D341Med (cell line): ENCODE results near the gene SLC9A5.
A peak's percentile ranks its signal among the peaks of the same experiment; 100 is the strongest.

Experiments used
- DNase-seq: peaks from one replicate; pipeline ENCODE4 v3.0.0; 2012; ENCODE audit warnings: low spot score

Gene SLC9A5

GRCh38 chr16:67213197-67214019, 35.4 kb upstream of the SLC9A5 start:
- no peak for DNase-seq

GRCh38 chr16:67215706-67216105, 33.1 kb upstream of the SLC9A5 start:
- DNase-seq = no peak

DNA sequence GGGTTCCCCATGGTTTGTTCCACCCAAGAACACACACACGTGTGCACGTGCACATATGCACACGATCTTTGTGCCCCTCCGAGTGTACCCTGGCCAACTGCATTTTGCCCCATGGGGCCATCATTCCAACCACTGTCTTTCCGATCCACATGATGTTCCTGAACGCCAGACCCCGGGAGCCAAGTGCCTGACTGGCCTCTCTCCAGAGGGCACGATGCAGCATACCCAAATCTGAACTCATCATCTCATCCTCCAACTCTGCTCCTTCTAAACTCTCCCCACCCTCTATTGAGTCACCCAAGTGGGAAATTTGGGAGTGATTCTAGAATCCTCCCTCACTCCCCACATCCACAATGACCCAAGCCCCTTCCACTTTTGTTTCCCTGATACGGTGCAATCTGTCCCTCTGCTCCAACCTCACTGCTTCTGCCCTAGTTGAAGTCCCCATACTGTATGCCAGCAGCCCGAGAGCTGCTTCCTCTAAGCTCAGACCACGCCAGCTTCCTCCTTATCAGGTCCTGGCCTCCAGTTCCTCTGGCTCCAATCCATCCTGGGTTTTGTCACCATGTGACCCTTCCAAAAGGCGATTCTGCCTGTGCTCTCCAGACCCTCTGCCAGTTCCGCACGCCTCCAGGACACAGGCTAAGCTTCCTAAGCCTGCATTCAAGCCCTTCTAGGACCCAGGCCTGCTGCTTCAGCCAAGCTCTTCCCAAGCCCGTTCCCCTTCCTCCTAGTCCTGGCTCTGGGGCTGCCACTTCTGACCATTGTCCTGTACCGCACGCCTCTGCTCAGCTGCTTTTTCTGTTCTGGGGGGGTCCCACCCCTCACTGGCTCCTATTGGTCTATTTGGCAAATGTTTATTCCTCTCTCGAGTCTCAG, 31.9 kb upstream of the SLC9A5 start:
- DNase-seq = no peak

DNA sequence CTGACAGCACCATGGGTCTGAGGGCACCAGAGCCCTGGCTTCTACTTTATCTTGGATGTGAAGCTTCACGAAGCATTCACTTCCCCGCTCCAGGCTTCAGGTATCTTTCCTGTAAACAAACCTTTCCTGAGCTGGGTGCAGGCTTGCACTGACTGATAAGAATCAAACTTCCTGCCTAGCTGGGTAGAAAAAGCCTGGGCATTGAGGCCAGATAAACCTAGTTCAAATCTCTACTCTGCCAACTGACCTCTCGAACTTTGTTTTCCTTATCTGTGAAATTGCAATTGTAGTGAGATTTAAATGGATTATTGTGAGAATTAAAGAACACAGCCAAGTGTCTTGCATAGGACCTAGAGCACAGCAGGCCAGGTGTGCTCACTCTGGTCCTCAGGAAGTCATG, 24.8 kb upstream of the SLC9A5 start:
- no peak for DNase-seq

DNA sequence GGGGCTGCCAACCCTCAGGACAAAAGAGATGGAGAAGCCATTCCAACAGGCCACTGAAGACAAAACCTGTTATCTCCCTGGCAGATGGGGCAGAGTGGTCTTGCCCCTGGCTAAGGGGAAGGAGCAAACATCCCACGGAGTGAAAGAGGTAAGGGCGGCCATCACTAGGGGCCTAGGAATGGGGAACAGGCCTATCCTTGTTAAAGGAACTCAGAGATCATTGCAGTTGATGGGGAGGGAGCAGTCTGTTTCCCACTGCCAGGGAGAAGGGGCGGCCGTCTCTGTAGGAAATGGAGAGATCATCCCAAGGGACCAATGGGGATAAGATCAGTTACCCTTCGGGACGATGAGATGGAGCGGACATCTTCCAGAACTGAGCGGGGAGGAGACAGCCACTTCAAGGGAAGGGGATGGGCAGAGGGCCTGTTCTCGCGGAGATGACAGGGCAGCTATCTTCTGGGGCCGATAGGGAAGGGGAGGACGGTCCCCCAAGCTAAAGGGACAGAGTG, 22.4 kb upstream of the SLC9A5 start:
- DNase-seq = no peak

- peak; percentile 98 for DNase-seq
These were observed 21.8 kb upstream of the SLC9A5 start, which contains the start of gene TMEM208 for GRCh38 chr16:67226804-67227566. TMEM208 (plus strand) TSS chr16:67227130; CDS start chr16:67227219, 89 bp downstream.

- DNase-seq = no peak
These were observed 21.2 kb upstream of the SLC9A5 start for GRCh38 chr16:67227567-67227921.

DNA sequence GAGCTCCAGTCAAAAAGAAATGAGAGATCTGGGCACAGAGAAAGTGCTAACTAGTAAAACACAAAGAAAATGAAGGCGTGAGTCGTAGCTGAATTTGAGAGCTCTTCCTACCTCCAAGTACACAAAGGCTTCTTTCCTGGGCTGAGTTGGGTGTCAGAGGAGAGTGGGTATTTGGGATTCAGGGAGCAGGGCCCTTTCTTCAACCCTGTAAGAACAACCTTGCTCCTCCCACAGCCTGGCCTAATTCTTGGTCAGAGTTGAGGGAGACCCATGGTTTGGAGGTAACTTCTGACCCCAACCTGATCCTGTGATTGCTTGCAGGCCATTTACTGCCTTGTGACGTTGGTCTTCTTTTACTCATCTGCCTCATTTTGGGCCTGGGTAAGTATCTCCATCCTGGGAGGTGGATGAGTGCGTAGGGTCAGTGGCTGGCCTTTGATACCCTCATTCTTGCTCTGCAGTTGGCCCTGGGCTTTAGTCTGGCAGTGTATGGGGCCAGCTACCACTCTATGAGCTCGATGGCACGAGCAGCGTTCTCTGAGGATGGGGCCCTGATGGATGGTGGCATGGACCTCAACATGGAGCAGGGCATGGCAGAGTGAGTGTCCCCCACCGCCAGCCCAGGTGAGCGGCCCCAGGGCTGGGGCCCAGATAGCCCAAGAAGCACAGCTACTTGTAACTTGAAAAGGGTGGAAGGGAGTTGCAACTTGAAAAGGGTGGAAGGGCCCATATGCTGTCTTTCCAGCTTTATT, 20.6 kb upstream of the SLC9A5 start:
- no peak for DNase-seq

DNA sequence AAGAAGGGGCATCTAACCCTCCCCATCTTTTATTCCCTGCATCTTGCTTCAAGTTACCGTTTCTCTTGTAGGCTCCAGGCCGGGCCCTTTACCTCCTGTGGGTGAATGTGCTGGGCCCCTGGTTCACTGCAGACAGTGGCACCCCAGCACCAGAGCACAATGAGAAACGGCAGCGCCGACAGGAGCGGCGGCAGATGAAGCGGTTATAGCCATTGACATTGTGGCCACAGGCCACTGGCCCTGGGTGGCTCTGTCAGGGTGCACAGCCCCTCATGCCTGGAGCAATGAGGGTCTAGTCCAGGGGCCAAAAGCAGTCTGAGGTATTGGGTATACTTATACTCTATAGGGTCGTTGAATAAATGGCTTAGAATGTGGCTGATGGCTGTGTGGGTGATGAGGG, 19.9 kb upstream of the SLC9A5 start:
- no peak for DNase-seq

- no peak for DNase-seq
These were observed 18.6 kb upstream of the SLC9A5 start for GRCh38 chr16:67229906-67230808.

DNA sequence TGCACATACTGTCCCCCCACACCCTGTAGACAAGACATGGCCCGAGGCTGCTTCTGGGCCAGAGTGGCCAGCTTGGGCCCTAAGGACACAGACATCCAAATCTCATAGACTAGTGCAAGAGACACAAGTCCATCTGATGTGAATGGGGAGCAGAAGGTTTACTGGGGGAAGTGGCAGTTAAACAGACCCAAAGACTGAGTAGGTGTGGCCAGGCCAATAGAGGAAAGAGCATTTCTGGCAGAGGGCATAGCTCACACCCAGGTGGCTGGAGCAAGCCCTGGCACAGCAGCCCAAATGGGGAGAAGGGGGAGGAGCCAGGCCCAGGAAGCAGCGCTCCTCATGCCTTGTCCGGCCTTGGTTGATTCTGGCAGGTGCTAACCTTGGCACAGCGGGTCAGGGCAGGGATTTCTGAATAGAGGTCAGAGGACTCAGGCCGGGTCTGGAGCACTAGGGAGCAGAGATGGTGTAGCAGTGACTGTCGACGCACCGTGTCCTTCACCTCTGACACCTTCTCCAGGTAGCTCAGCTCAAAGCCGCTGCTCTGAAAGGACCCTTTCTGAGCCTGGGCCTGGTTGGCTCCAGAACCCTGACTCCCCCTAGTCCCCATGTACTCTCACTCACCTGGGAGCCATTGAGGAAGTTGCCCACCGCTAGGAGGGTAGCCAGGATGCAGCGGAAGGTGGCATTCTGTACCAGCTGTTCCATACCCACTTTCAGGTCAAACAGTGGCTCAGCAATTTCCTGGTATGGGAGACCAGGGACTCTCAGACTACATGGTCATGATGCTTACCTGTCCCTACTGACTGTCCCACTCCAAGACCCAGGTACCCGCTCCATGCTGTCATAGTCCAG, 17.7 kb upstream of the SLC9A5 start:
- no peak for DNase-seq

GRCh38 chr16:67233596-67233995, 15.2 kb upstream of the SLC9A5 start:
- no peak for DNase-seq

DNA sequence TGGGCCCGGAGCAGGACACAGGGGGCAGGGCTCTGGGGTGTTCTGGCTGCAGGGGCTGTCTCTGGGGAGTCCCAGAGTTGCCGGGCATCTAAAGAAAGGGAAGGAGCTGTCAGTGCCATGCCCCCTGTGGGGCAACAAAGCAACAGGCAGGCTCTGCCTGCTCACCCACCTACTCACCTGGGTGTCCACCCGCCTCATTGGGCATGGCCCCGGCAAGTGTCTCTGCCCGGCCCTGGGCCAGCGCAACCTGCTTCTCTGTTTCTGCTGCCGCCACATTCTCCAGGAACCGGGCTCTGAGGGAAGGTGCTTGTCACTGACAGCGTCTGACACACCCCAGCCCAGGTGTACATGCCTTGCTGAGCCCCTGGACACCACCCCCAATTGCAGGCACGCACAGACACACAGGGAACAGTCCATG, 14.6 kb upstream of the SLC9A5 start:
- no peak for DNase-seq

DNA sequence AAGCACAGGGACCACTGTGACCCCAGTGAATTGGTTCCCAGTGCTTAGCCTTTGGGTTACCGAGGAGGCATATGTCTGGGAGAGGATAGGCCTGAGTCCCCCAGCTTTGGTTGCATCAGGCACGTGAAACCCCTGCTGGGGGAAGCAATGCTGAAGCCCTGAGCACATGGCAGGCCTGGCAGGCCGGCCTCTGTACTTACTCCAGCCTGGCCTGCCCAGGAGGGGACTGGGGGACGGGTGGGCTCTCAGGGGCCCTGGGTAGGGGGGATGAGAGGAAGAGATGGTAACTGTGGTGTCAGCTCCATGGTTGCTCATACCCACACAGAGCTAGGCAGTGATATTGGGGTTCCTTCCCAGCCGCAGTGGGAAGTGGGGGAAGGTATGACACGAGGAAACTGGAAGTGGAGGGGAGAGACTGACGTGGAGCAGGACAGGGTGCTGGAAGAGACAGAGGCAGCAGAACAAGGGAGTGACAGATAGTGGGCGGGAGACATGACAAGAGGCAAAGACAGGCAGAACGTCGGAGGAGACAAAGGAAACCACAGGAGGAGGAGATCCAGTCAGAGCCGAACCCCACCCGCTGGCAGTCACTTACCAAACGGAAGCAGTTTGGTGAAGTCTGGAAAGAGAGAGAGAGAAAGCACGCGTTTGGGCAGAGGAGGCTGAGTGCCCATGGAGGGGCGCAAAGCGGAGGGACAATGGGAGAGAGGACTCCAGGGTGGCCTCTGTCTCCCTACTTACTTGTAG, 12.8 kb upstream of the SLC9A5 start:
- DNase-seq = no peak

- DNase-seq = peak; percentile 86
These were observed 12.0 kb upstream of the SLC9A5 start for GRCh38 chr16:67236563-67237395.

DNA sequence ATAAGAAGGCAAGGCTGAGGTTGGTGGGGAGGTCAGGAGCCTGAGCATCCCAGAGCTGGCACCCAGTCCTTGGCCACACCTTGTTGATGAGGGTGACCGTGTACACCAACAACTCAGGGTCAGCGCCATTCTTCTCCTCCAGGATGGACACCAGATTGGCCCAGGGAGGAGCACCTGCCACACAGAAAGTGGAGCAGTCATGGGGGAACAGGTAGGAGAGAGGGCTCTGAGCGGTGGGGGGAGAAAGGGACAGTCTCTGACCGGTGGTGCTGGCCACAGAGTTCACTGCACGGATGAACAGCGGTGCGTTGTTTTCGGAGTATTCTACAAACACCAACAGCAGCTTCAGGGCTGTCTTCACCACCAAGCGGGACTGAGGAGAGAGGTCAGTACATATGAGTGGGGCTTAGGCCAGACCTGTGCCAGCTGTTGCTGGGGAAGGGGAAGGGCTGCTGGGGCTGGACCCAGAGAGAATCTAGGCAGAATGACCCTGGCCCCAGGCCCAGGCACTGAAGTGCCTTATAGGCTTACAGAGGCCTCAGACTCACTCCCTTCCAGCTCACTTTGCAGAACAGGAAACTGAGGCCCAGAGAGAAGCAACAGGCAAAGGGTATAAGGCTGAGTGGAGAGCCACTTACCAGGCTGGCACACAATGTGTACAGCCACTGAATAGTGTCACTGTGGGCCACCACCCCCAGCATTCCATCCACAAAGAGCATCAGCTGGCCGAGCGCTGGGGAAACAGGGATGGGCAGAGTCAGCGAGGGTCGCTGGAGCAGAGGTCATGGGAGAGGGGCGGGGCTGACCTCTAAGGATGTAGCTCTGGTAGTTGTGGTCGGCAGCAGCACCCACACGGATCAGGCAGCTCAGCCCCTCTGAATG, 11.1 kb upstream of the SLC9A5 start:
- no peak for DNase-seq

GRCh38 chr16:67238278-67238575, 10.6 kb upstream of the SLC9A5 start:
- DNase-seq = no peak
